HepG2 (cell line): ENCODE data around the gene LASP1. TPM values are rescaled to one million over a fixed set of nuclear protein-coding genes. Genes with fewer than 3 reads are reported as not detected.
A peak's percentile ranks its signal among the peaks of the same experiment; 100 is the strongest.

ENCODE experiments used
- ATAC-seq: fragments of 200-7000 bp; cut with Tn5 transposase; 3 replicates; pipeline ENCODE4 v1.9.1; 2020; ENCODE audit warnings: mild to moderate bottlenecking, moderate library complexity
- BruUV-seq: library from RNA; stranded (reverse); fragments of 400-500 nt; replicated peaks from 2 replicates; lab custom pipeline; 2021; lab: Mats Ljungman, UMichigan
- CTCF ChIA-PET: fragments of 300-600 bp; formaldehyde crosslinking; extraction: SDS; loops from one replicate; lab custom pipeline; 2021; ENCODE audit warnings: low total read pairs, inconsistent platforms, low intra/inter-chr PET ratio; lab: Yijun Ruan, JAX
- POLR2A ChIA-PET: fragments of 350-600 bp; sonication (Branson Sonifier 250); formaldehyde crosslinking; loops from one replicate; lab custom pipeline; 2020; ENCODE audit warnings: antibody characterized with exemption, inconsistent platforms; lab: Yijun Ruan, JAX
- DNase-seq: peaks from one replicate; pipeline ENCODE4 v3.0.0-alpha.2; 2015; ENCODE audit warnings: low spot score
- FAIRE-seq: peaks from 3 replicates; lab custom pipeline; 2011; peaks lifted over from hg19 to GRCh38; lab: Jason Lieb, UNC
- H2AFZ ChIP-seq: one replicate; pipeline ENCODE4 v1.6.1; 2011; ENCODE audit warnings: low read length, inconsistent platforms
- H3K27ac ChIP-seq: fragments of 300-600 bp; 3 replicates; pipeline ENCODE4 v1.8.0; 2011; ENCODE audit warnings: mixed run types, mild to moderate bottlenecking, mixed read lengths, low read length, inconsistent platforms; ENCODE audit not compliant: insufficient read depth; ENCODE audit errors: extremely low read length
- H3K27me3 ChIP-seq, 2 experiments: fragments of 200-600 bp in 1 of 2; 2 replicates in 1 of 2; 3 replicates in 1 of 2; pipeline versions ENCODE4 v1.6.0 to v1.8.0; 2011; ENCODE audit warnings: low read length in 2 of 2, mild to moderate bottlenecking in 2 of 2, moderate library complexity in 2 of 2, inconsistent platforms in 1 of 2; ENCODE audit not compliant: insufficient read depth in 2 of 2, control insufficient read depth in 1 of 2
- H3K36me3 ChIP-seq, 2 experiments: fragments of 200-600 bp in 1 of 2; replicated peaks in 1 of 2; 2 replicates in 1 of 2; 3 replicates in 1 of 2; pipeline versions ENCODE4 v1.5.1 to v1.8.0; 2011; ENCODE audit warnings: low read length in 2 of 2, inconsistent platforms in 1 of 2; ENCODE audit not compliant: insufficient read depth in 2 of 2, control insufficient read depth in 1 of 2
- H3K4me1 ChIP-seq: 2 replicates; pipeline ENCODE4 v1.5.1; 2012; ENCODE audit warnings: low read length, inconsistent platforms; ENCODE audit not compliant: insufficient read depth
- H3K4me2 ChIP-seq: 2 replicates; pipeline ENCODE4 v1.6.0; 2011; ENCODE audit warnings: low read depth, low read length, inconsistent platforms
- H3K4me3 ChIP-seq, 3 experiments: fragments of 200-600 bp in 1 of 3; sonication (generic), shearing (Covaris generic) in 1 of 3; replicated peaks in 1 of 3; 2 replicates each; pipeline ENCODE4 v1.5.1; 2011 to 2016; ENCODE audit warnings: low read length in 3 of 3, inconsistent platforms in 2 of 3, low read depth in 2 of 3, mild to moderate bottlenecking in 2 of 3, control low read depth in 1 of 3, mixed read lengths in 1 of 3; ENCODE audit not compliant: insufficient read depth in 1 of 3
- H3K79me2 ChIP-seq: one replicate; pipeline ENCODE4 v1.6.1; 2011; ENCODE audit warnings: low read length, inconsistent platforms; ENCODE audit not compliant: insufficient read depth
- H3K9ac ChIP-seq: 2 replicates; pipeline ENCODE4 v1.6.0; 2011; ENCODE audit warnings: mild to moderate bottlenecking, low read depth, low read length, inconsistent platforms; ENCODE audit not compliant: insufficient read depth
- H3K9me3 ChIP-seq: 2 replicates; pipeline ENCODE4 v1.5.1; 2012; ENCODE audit warnings: mild to moderate bottlenecking, low read length
- H4K20me1 ChIP-seq: 2 replicates; pipeline ENCODE4 v1.6.0; 2011; ENCODE audit warnings: inconsistent platforms, mild to moderate bottlenecking, low read length, moderate library complexity; ENCODE audit not compliant: insufficient read depth
- AGO2 ChIP-seq: fragments of 200-400 bp; formaldehyde crosslinking; optimal IDR thresholded peaks from 2 replicates; pipeline ENCODE3; 2017; ENCODE audit warnings: mild to moderate bottlenecking, low read depth, low read length, moderate library complexity
- MXI1 ChIP-seq: IDR thresholded peaks from 3 replicates; pipeline ENCODE4 v1.6.1; 2012; ENCODE audit warnings: low read depth, low read length, inconsistent platforms, borderline replicate concordance
- RELA ChIP-seq: sonication (generic); formaldehyde crosslinking; IDR thresholded peaks from 2 replicates; pipeline ENCODE4 v1.4.0; 2020; ENCODE audit warnings: missing genetic modification reagents
- WGBS: methylation state at CpG from one replicate; pipeline ENCODE4 v1.1.6; 2017; ENCODE audit warnings: low lambda C conversion rate; 5-methylcytosine and 5-hydroxymethylcytosine counted together
- in situ Hi-C: cut with HindIII; loops from 2 replicates; pipeline ENCODE4 v1.10.0; 2017; ENCODE audit warnings: low pct_unique_long_range_greater_than_20kb; ENCODE audit not compliant: extremely low pct_ligation_motif_present
- intact Hi-C: fragments of 100-400 bp; cut with micrococcal nuclease; formaldehyde crosslinking; loops from one replicate; pipeline ENCODE4 v1.10.0; 2022; ENCODE audit not compliant: unreplicated experiment
- polyA plus RNA-seq, 8 experiments: library from polyadenylated mRNA; depleted of rRNA in 3 of 8; stranded (reverse) in 7 of 8; unstranded in 1 of 8; fragments of >200 nt; fragmentation: Illumina TruSeq in 4 of 8; extraction: Trizol in 4 of 8; gene quantifications; 2 replicates each; pipeline versions ENCODE4 v1.2.1 to v1.2.3, GENCODE V29; 2011 to 2016; ENCODE audit warnings: low read depth in 4 of 8, missing spikeins in 1 of 8, mixed read lengths in 1 of 8; ENCODE audit not compliant: insufficient read depth in 1 of 8
- total RNA-seq, 5 experiments: library from RNA; depleted of rRNA; stranded (reverse); fragments of >200 nt; fragmentation: Illumina TruSeq; extraction: Trizol; gene quantifications; 2 replicates each; pipeline ENCODE4 v1.2.3, GENCODE V29; 2016; ENCODE audit warnings: low read depth in 1 of 5
- TF ChIP-seq, protein P1 (sequence below): sonication (generic); formaldehyde crosslinking; IDR thresholded peaks from 2 replicates; pipeline ENCODE4 v1.5.1; 2020; ENCODE audit warnings: mild to moderate bottlenecking, missing genetic modification reagents, moderate library complexity

LASP1 gene
- total and polyA plus RNA-seq, 2 of the 13 experiments (the other 11 are each of a cell fraction or from before 2014, with no cell fraction given): 70.1 to 97.0 TPM

- Histone ChIP-seq H3K79me2 (no peaks in the 10 kb centered on the region), H3K9me3 (no peaks in the 10 kb centered on the region), H3K36me3 (peaks cover 44 to 75% of the 10 kb centered on the region in 2 experiments; a peak in 4 of 5 replicates), H3K4me1 (peaks cover 40% of the 10 kb centered on the region), H3K27me3 (no peaks in the 10 kb centered on the region), H3K9ac (no peak overlapping the region), H4K20me1 (peaks cover 6% of the 10 kb centered on the region; the same call in 1 of the 2 replicates), H2AFZ (no peak overlapping the region), H3K4me3 (no peak overlapping the region), H3K4me2 (no peak overlapping the region), H3K27ac (no peak overlapping the region)
- ChIA-PET CTCF (no interaction called here), POLR2A (no interaction called here)
- intact Hi-C loops (loop anchor here (10.0 kb wide), 1 partner anchor 242 kb away; the partner anchor contains the start of gene PLXDC1), in situ Hi-C loops (no loop called here)
- FAIRE-seq (no peak), DNase-seq (no peak), ATAC-seq (no peak)
- no TSS peak for BruUV-seq
- 99% methylated on average over 12 of the region's 13 CpGs for WGBS
- TF ChIP-seq, protein P1, sequence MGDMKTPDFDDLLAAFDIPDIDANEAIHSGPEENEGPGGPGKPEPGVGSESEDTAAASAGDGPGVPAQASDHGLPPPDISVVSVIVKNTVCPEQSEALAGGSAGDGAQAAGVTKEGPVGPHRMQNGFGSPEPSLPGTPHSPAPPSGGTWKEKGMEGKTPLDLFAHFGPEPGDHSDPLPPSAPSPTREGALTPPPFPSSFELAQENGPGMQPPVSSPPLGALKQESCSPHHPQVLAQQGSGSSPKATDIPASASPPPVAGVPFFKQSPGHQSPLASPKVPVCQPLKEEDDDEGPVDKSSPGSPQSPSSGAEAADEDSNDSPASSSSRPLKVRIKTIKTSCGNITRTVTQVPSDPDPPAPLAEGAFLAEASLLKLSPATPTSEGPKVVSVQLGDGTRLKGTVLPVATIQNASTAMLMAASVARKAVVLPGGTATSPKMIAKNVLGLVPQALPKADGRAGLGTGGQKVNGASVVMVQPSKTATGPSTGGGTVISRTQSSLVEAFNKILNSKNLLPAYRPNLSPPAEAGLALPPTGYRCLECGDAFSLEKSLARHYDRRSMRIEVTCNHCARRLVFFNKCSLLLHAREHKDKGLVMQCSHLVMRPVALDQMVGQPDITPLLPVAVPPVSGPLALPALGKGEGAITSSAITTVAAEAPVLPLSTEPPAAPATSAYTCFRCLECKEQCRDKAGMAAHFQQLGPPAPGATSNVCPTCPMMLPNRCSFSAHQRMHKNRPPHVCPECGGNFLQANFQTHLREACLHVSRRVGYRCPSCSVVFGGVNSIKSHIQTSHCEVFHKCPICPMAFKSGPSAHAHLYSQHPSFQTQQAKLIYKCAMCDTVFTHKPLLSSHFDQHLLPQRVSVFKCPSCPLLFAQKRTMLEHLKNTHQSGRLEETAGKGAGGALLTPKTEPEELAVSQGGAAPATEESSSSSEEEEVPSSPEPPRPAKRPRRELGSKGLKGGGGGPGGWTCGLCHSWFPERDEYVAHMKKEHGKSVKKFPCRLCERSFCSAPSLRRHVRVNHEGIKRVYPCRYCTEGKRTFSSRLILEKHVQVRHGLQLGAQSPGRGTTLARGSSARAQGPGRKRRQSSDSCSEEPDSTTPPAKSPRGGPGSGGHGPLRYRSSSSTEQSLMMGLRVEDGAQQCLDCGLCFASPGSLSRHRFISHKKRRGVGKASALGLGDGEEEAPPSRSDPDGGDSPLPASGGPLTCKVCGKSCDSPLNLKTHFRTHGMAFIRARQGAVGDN: peak; percentile 8; the same call in 1 of the 2 replicates
- TF ChIP-seq RELA: no peak
- no peak for TF ChIP-seq MXI1
- TF ChIP-seq AGO2: peak; percentile 43
These were observed 42.5 kb downstream of the LASP1 start for GRCh38 chr17:38912221-38912813.
